Smooth muscle cell (in vitro differentiated cells): ENCODE data around the gene FRY. TPM values are rescaled to one million over a fixed set of nuclear protein-coding genes. Genes with fewer than 3 reads are reported as not detected.

Source experiments
- DNase-seq: peaks from one replicate; lab custom pipeline; 2025; ENCODE audit not compliant: unreplicated experiment; lab: John Stamatoyannopoulos, UW
- H2AFZ ChIP-seq: fragments of 200-600 bp; sonication (generic); 2 replicates; pipeline ENCODE4 v1.6.0; 2016; ENCODE audit warnings: antibody characterized with exemption, low read depth, mild to moderate bottlenecking
- H3F3A ChIP-seq: fragments of 200-600 bp; sonication (generic); 2 replicates; pipeline ENCODE4 v1.6.0; 2017; ENCODE audit warnings: antibody characterized with exemption, low read depth
- H3K27ac ChIP-seq: fragments of 200-600 bp; sonication (generic); 2 replicates; pipeline ENCODE4 v1.5.1; 2016; ENCODE audit warnings: low read depth, mild to moderate bottlenecking
- H3K27me3 ChIP-seq: fragments of 200-600 bp; sonication (generic); 2 replicates; pipeline ENCODE4 v1.6.1; 2016; ENCODE audit warnings: low read depth, mild to moderate bottlenecking
- H3K36me3 ChIP-seq: fragments of 200-600 bp; sonication (generic); 2 replicates; pipeline ENCODE4 v1.5.1; 2016; ENCODE audit warnings: low read depth
- H3K4me1 ChIP-seq: fragments of 200-600 bp; sonication (generic); 2 replicates; pipeline ENCODE4 v1.5.1; 2016; ENCODE audit warnings: low read depth
- H3K4me2 ChIP-seq: fragments of 200-600 bp; sonication (generic); 2 replicates; pipeline ENCODE4 v1.6.0; 2016; ENCODE audit warnings: mild to moderate bottlenecking
- H3K4me3 ChIP-seq: fragments of 200-600 bp; sonication (generic); 2 replicates; pipeline ENCODE4 v1.5.1; 2016; ENCODE audit warnings: mild to moderate bottlenecking
- H3K79me2 ChIP-seq: fragments of 200-600 bp; sonication (generic); 2 replicates; pipeline ENCODE4 v1.6.0; 2016; ENCODE audit warnings: low read depth, mild to moderate bottlenecking
- H3K9ac ChIP-seq: fragments of 200-600 bp; sonication (generic); 2 replicates; pipeline ENCODE4 v1.6.0; 2016; ENCODE audit warnings: low read depth
- H3K9me3 ChIP-seq: fragments of 200-600 bp; sonication (generic); replicated peaks from 2 replicates; pipeline ENCODE4 v1.5.1; 2016; ENCODE audit warnings: low read depth
- H4K20me1 ChIP-seq: fragments of 200-600 bp; sonication (generic); 2 replicates; pipeline ENCODE4 v1.6.0; 2016; ENCODE audit warnings: low read depth
- CTCF ChIP-seq: fragments of 200-600 bp; sonication (generic); IDR thresholded peaks from 2 replicates; pipeline ENCODE4 v1.5.1; 2017; ENCODE audit warnings: borderline replicate concordance, mild to moderate bottlenecking, antibody characterized with exemption; ENCODE audit not compliant: insufficient read depth, poor library complexity, severe bottlenecking
- WGBS: methylation state at CpG from one replicate; pipeline ENCODE4 v1.1.7; 2016; ENCODE audit warnings: low lambda C conversion rate; 5-methylcytosine and 5-hydroxymethylcytosine counted together
- polyA plus RNA-seq: library from polyadenylated mRNA; unstranded; fragments of >200 nt; fragmentation: Nextera tagmentation; extraction: Ambion mirVana; gene quantifications from 2 replicates; pipeline ENCODE4 v1.2.1, GENCODE V29; 2016
- total RNA-seq: library from RNA; depleted of rRNA; stranded (reverse); fragments of >200 nt; gene quantifications from 2 replicates; pipeline ENCODE4 v1.2.3, GENCODE V29; 2014

Gene FRY
- total and polyA plus RNA-seq, 2 experiments from 2014 or later, result 1.1 to 3.2 TPM

GRCh38 chr13:32016119-32016518, 15.5 kb upstream of the FRY start:
- Histone ChIP-seq H3K9ac (no peak overlapping the region), H3K4me3 (no peak overlapping the region), H3K36me3 (no peaks in the 10 kb centered on the region), H3K27ac (no peak overlapping the region), H3K27me3 (no peaks in the 10 kb centered on the region), H3F3A (no peaks in the 10 kb centered on the region), H3K4me2 (peak overlapping the region; percentile 33), H3K4me1 (no peaks in the 10 kb centered on the region), H3K79me2 (no peaks in the 10 kb centered on the region), H3K9me3 (no peaks in the 10 kb centered on the region), H4K20me1 (no peaks in the 10 kb centered on the region), H2AFZ (no peak overlapping the region)
- no peak for TF ChIP-seq CTCF
- WGBS, result 83% methylated on average over 2 of the region's 2 CpGs
- DNase-seq, result no peak

GRCh38 chr13:32016631-32017030, 14.9 kb upstream of the FRY start:
- no peaks in the 10 kb centered on the region for H3K36me3 ChIP-seq
- no peak for TF ChIP-seq CTCF
- no peaks in the 10 kb centered on the region for H3K9me3 ChIP-seq
- peaks cover 3% of the 10 kb centered on the region for H3K4me1 ChIP-seq
- no peaks in the 10 kb centered on the region for H3K27me3 ChIP-seq
- peak overlapping the region; percentile 27 for H2AFZ ChIP-seq
- H3F3A ChIP-seq, result no peaks in the 10 kb centered on the region
- H3K27ac ChIP-seq, result peak overlapping the region; percentile 9
- 50% methylated on average over 4 of the region's 4 CpGs for WGBS
- H4K20me1 ChIP-seq, result no peaks in the 10 kb centered on the region
- H3K9ac ChIP-seq, result no peak overlapping the region
- no peak overlapping the region for H3K4me3 ChIP-seq
- no peak for DNase-seq
- peak overlapping the region; percentile 33 for H3K4me2 ChIP-seq
- H3K79me2 ChIP-seq, result no peaks in the 10 kb centered on the region

- no peak for TF ChIP-seq CTCF
- H3K4me3 ChIP-seq, result no peak overlapping the region
- 95% methylated on average over 6 of the region's 6 CpGs for WGBS
- no peak overlapping the region for H2AFZ ChIP-seq
- no peak for DNase-seq
- no peaks in the 10 kb centered on the region for H4K20me1 ChIP-seq
- no peaks in the 10 kb centered on the region for H3K27me3 ChIP-seq
- H3K79me2 ChIP-seq, result no peaks in the 10 kb centered on the region
- no peaks in the 10 kb centered on the region for H3F3A ChIP-seq
- no peak overlapping the region for H3K4me2 ChIP-seq
- no peaks in the 10 kb centered on the region for H3K36me3 ChIP-seq
- peaks cover 9% of the 10 kb centered on the region for H3K4me1 ChIP-seq
- no peaks in the 10 kb centered on the region for H3K9me3 ChIP-seq
- no peak overlapping the region for H3K9ac ChIP-seq
- no peak overlapping the region for H3K27ac ChIP-seq
Observed at GRCh38 chr13:32017474-32017873, 14.1 kb upstream of the FRY start.

- no peak overlapping the region for H3K9ac ChIP-seq
- H3K27me3 ChIP-seq, result no peaks in the 10 kb centered on the region
- no peak overlapping the region for H3K27ac ChIP-seq
- no peaks in the 10 kb centered on the region for H3K79me2 ChIP-seq
- no peak for DNase-seq
- no peaks in the 10 kb centered on the region for H4K20me1 ChIP-seq
- TF ChIP-seq CTCF, result peak; percentile 72
- H3K9me3 ChIP-seq, result no peaks in the 10 kb centered on the region
- WGBS, result 37% methylated on average over 6 of the region's 6 CpGs
- H3K4me3 ChIP-seq, result no peak overlapping the region
- H3F3A ChIP-seq, result no peaks in the 10 kb centered on the region
- no peak overlapping the region for H3K4me2 ChIP-seq
- no peak overlapping the region for H2AFZ ChIP-seq
- H3K36me3 ChIP-seq, result no peaks in the 10 kb centered on the region
- peaks cover 9% of the 10 kb centered on the region for H3K4me1 ChIP-seq
Observed at GRCh38 chr13:32019612-32020233, 11.9 kb upstream of the FRY start.
